Peyer's patch (tissue), 4 donors: ENCODE data around the gene RNASE8. TPM values are rescaled to one million over a fixed set of nuclear protein-coding genes. Genes with fewer than 3 reads are reported as not detected.
A peak's percentile ranks its signal among the peaks of the same experiment; 100 is the strongest.

Experiments
- DNase-seq, 3 donors: peaks; one replicate each; pipeline ENCODE4 v3.0.0-alpha.2; 2017 to 2019
- H3K27ac ChIP-seq, 4 donors: fragments of 200-600 bp; sonication (generic); one replicate each; pipeline ENCODE4 v1.5.1; 2016 to 2019
- H3K27me3 ChIP-seq, 2 donors: fragments of 200-600 bp; sonication (generic); one replicate each; pipeline ENCODE4 v1.5.1; 2019
- H3K36me3 ChIP-seq, 3 donors: fragments of 200-600 bp; sonication (generic); one replicate each; pipeline ENCODE4 v1.5.1; 2016 to 2019
- H3K4me1 ChIP-seq, 4 donors: fragments of 200-600 bp; sonication (generic); one replicate each; pipeline ENCODE4 v1.5.1; 2016 to 2019
- H3K4me3 ChIP-seq, 4 donors: fragments of 200-600 bp; sonication (generic); 1 replicate in 3 of 4; 2 replicates in 1 of 4; pipeline ENCODE4 v1.5.1; 2016 to 2019; ENCODE audit warnings: mild to moderate bottlenecking in 1 of 4
- H3K9me3 ChIP-seq, 4 donors: fragments of 200-600 bp; sonication (generic); one replicate each; pipeline ENCODE4 v1.5.1; 2016 to 2019; ENCODE audit warnings: mild to moderate bottlenecking in 1 of 4
- POLR2A ChIP-seq, 2 donors: fragments of 450-650 bp; IDR thresholded peaks; one replicate each; pipeline ENCODE4 v1.5.1; 2017; ENCODE audit warnings: antibody characterized with exemption in 2 of 2, mild to moderate bottlenecking in 2 of 2, moderate library complexity in 2 of 2
- total RNA-seq, 4 donors: library from RNA; depleted of rRNA; stranded (reverse); fragments of >200 nt; gene quantifications; one replicate each; pipeline ENCODE4 v1.1.0, GENCODE V29; 2016
- TF ChIP-seq, protein P1 (sequence below), 6 experiments: fragments of 450-650 bp in 4 of 6; fragments of 200-600 bp in 2 of 6; sonication (generic) in 1 of 6; IDR thresholded peaks; one replicate each; pipeline ENCODE4 v1.5.1; 2017 to 2019; ENCODE audit warnings: antibody characterized with exemption in 6 of 6, mild to moderate bottlenecking in 3 of 6, moderate library complexity in 1 of 6

RNASE8 gene
- total RNA-seq, 4 donors from 2014 or later, result not detected

DNA sequence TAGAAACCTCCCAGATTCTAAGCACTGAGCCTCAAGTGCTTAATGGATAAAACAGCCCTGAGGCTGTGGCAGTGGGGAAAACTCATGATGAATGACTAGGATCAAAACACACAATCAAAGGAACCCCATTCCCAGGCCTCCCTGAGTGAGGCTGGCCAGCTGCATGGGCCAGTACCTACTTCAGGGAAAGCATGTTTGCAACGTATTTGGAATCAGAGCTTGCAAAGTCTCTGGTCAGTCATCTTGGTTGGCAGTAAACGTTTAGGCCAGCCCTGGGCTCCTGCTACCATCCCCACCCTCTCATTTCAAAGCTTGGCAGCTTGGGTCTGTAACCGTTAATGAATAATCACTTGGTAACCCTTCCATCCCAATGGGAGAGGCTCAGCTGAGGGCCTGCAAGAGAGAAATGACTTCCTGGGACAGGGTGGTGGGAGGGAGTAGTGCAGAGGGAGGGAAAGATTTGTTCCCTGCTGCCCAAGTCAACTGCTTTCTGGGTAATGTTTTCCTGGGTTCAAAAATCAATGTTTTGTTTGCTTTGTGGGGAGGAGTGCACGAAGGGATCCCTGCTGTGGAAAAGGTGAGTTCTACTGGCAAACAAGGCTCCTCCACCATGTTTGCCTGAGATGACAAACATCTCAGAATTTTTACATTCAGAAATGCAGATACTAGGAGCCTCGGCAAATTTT is 2.0 kb upstream of the RNASE8 start:
- no peak for DNase-seq
- no peak overlapping the region for H3K4me3 ChIP-seq
- H3K4me1 ChIP-seq, result peaks cover 0 to 4% (median 0%) of the 10 kb centered on the region in 4 donors
- TF ChIP-seq POLR2A (IDR thresholded peaks at IDR 0.05), result no peak
- TF ChIP-seq, protein P1, sequence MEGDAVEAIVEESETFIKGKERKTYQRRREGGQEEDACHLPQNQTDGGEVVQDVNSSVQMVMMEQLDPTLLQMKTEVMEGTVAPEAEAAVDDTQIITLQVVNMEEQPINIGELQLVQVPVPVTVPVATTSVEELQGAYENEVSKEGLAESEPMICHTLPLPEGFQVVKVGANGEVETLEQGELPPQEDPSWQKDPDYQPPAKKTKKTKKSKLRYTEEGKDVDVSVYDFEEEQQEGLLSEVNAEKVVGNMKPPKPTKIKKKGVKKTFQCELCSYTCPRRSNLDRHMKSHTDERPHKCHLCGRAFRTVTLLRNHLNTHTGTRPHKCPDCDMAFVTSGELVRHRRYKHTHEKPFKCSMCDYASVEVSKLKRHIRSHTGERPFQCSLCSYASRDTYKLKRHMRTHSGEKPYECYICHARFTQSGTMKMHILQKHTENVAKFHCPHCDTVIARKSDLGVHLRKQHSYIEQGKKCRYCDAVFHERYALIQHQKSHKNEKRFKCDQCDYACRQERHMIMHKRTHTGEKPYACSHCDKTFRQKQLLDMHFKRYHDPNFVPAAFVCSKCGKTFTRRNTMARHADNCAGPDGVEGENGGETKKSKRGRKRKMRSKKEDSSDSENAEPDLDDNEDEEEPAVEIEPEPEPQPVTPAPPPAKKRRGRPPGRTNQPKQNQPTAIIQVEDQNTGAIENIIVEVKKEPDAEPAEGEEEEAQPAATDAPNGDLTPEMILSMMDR (IDR thresholded peaks at IDR 0.05), result peak in 1 of 6 experiments; percentile 15
- H3K27me3 ChIP-seq, result no peaks in the 10 kb centered on the region
- peak overlapping the region in 2 of 4 donors; percentile 51 to 60 for H3K27ac ChIP-seq
- no peaks in the 10 kb centered on the region for H3K9me3 ChIP-seq
- H3K36me3 ChIP-seq, result no peaks in the 10 kb centered on the region

DNA sequence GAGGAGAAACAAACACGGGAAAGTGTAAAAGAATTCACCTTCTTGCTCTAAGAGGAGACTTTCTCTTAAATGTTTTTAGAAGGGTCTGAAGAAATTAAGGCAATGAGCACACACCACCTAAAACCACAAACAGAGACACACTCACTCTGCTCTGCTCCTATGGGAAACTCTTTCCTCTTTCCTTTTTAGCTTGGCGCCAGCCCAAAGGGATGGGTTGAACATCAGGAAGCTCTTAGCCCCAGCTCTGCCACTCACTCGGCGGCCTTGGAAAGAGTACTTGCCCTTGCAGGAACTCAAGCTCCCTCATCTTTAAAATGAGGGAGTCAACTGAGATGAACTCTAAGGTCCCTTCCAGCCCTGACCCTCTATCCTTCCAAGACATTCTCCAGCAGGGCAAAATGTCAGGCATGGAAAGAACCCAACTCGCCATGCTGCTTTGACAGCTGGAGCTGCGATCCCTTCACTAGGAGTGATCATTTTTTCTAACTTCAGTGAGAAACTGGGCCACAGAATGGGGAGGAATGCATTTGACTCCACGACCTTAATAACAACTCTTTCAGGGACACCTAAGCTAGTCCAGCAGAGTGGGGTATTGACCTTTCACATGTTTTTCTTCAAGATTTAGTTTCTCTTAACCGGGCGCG is 980 bp upstream of the RNASE8 start:
- H3K27ac ChIP-seq, result peak overlapping the region in 3 of 4 donors; percentile 6 to 60 (median 41)
- H3K4me1 ChIP-seq, result peaks cover 0 to 4% (median 0%) of the 10 kb centered on the region in 4 donors
- no peaks in the 10 kb centered on the region for H3K27me3 ChIP-seq
- no peak for TF ChIP-seq POLR2A (IDR thresholded peaks at IDR 0.05)
- TF ChIP-seq, protein P1 (IDR thresholded peaks at IDR 0.05), result no peak
- H3K9me3 ChIP-seq, result no peaks in the 10 kb centered on the region
- H3K36me3 ChIP-seq, result no peaks in the 10 kb centered on the region
- no peak overlapping the region for H3K4me3 ChIP-seq
- DNase-seq, result peak in 1 of 3 donors; percentile 70

- Histone ChIP-seq H3K9me3 (no peaks in the 10 kb centered on the region), H3K27ac (no peak overlapping the region), H3K4me1 (peaks cover 0 to 4% (median 0%) of the 10 kb centered on the region in 4 donors), H3K27me3 (no peaks in the 10 kb centered on the region), H3K36me3 (no peaks in the 10 kb centered on the region), H3K4me3 (no peak overlapping the region)
- no peak for DNase-seq
- TF ChIP-seq, protein P1 (IDR thresholded peaks at IDR 0.05), result no peak
- TF ChIP-seq POLR2A (IDR thresholded peaks at IDR 0.05), result no peak
Observed at GRCh38 chr14:21058903-21059302, 1.3 kb downstream of the RNASE8 start.

DNA sequence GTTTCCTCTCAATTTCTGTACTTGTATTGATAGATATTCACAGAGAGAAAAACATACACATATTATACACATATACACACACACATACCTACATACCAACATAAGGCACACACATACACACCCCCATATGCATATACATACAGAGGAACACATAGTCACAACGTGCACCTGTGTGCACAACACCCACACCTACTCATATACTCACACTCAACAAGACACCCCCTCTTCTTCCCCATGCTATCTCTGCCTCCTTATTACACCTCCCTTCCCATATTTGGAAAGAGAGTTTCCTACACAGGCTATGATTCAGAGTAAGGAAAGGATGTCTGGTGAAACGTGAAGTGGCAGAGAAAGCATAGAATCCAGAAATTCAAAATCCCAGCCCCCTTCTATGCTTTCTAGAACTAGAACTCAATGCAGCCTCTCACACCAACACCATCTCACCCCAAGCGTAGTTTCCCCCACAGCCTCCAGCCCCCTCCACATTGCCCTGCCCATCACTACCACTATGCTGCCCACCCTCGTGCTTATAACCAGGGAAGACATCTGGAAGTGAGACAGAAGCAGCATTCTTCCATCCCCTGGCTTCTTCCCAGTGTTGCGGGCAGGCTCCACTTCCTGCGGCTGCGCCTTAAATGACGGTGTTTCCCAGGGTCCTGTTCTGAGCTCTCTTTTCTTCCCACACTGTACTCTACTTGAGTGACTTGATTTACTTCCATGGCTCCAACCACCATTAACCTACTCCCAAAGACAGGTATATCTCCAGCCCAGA is 2.4 kb downstream of the RNASE8 start:
- H3K27ac ChIP-seq, result peak overlapping the region in 1 of 4 donors; percentile 3

More for the DNA sequence above, 2.4 kb downstream of the RNASE8 start:
- H3K27me3 ChIP-seq, result no peaks in the 10 kb centered on the region
- no peak overlapping the region for H3K4me3 ChIP-seq
- TF ChIP-seq, protein P1 (IDR thresholded peaks at IDR 0.05), result no peak
- no peak for TF ChIP-seq POLR2A (IDR thresholded peaks at IDR 0.05)
- no peak for DNase-seq
- H3K36me3 ChIP-seq, result no peaks in the 10 kb centered on the region
- H3K4me1 ChIP-seq, result peaks cover 0 to 4% (median 0%) of the 10 kb centered on the region in 4 donors
- H3K9me3 ChIP-seq, result no peaks in the 10 kb centered on the region
